Measurements from ENCODE around the gene FLT3.
"Not testable (repeated sequence)": the region's sequence is repeated elsewhere in the genome, so short reads cannot be mapped to it uniquely, and the experiment has no call there.

The FLT3 gene

DNA sequence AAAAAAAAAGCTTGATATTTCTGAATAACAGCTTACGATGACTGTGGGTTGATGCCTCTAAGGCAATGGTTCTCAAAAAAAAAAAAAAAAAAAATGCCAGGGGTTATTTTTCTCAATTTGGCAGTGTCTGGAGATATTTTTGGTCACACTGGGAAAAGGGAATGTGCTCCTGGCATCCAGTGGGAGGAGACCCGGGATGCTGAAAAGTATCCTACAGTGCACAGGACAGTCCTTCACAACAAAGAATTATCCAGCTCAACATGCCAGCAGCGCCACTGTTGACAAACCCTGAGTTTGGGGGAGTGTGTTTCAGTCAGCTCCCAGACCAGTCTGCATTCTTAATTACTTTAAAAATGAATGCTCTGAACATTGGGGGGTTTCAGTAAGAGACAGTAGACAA is 54.5 kb downstream of the FLT3 start:
- DNase-seq (ENCODE audit: low read depth, low spot score) = no peak
- no peaks in the 10 kb centered on the region for H3K27me3 ChIP-seq (ENCODE audit: control insufficient read depth, insufficient read depth, low read length)
- no peak overlapping the region for H3K27ac ChIP-seq (ENCODE audit: low read length)
- H3K36me3 ChIP-seq (ENCODE audit: control insufficient read depth, insufficient read depth, low read length) = no peaks in the 10 kb centered on the region
- peaks cover 2% of the 10 kb centered on the region; the same call in 1 of the 2 replicates for H3K4me1 ChIP-seq (ENCODE audit: control insufficient read depth, insufficient read depth, low read length)
- WGBS (ENCODE audit: insufficient coverage, insufficient read length) = no CpG with 5 or more reads among the region's 3 CpGs
- H3K9me3 ChIP-seq (ENCODE audit: control insufficient read depth, insufficient read depth, low read length) = no peaks in the 10 kb centered on the region
- H3K4me3 ChIP-seq (ENCODE audit: low read length) = no peak overlapping the region

- Histone ChIP-seq H3K4me3 (ENCODE audit: low read length) (no peak overlapping the region), H3K27ac (ENCODE audit: low read length) (no peak overlapping the region), H3K36me3 (ENCODE audit: control insufficient read depth, insufficient read depth, low read length) (no peaks in the 10 kb centered on the region), H3K9me3 (ENCODE audit: control insufficient read depth, insufficient read depth, low read length) (no peaks in the 10 kb centered on the region), H3K27me3 (ENCODE audit: control insufficient read depth, insufficient read depth, low read length) (no peaks in the 10 kb centered on the region), H3K4me1 (ENCODE audit: control insufficient read depth, insufficient read depth, low read length) (no peaks in the 10 kb centered on the region)
- no peak for DNase-seq (ENCODE audit: low read depth, low spot score)
- WGBS (ENCODE audit: insufficient coverage, insufficient read length) = no CpG with 5 or more reads among the region's 2 CpGs
These were observed 55.8 kb downstream of the FLT3 start for GRCh38 chr13:28044608-28045007.

DNA sequence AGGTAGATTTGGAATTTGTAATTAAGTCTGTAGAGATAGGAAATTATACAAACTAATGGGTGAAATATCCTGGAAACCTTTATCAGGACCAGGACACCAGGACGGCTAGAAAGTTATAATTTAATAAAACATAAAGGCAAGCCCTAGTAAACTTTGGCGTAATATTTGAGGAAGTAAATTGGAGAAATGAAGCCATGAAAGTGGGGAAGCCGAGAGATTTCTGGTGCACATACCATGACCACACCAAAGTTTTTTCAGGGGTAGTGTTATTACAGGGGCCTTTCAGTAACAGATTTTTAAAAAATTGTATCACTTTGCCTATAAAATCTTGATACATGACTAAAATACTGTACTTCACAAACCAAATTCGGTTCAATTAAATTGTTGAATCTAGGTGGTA is 57.2 kb downstream of the FLT3 start:
- H3K4me3 ChIP-seq (ENCODE audit: low read length) = no peak overlapping the region
- H3K27me3 ChIP-seq (ENCODE audit: control insufficient read depth, insufficient read depth, low read length) = no peaks in the 10 kb centered on the region
- no peaks in the 10 kb centered on the region for H3K9me3 ChIP-seq (ENCODE audit: control insufficient read depth, insufficient read depth, low read length)
- H3K27ac ChIP-seq (ENCODE audit: low read length) = no peak overlapping the region
- no peak for DNase-seq (ENCODE audit: low read depth, low spot score)
- H3K36me3 ChIP-seq (ENCODE audit: control insufficient read depth, insufficient read depth, low read length) = no peaks in the 10 kb centered on the region
- no CpG with 5 or more reads among the region's 4 CpGs for WGBS (ENCODE audit: insufficient coverage, insufficient read length)
- no peaks in the 10 kb centered on the region for H3K4me1 ChIP-seq (ENCODE audit: control insufficient read depth, insufficient read depth, low read length)

- Histone ChIP-seq H3K36me3 (ENCODE audit: control insufficient read depth, insufficient read depth, low read length) (no peaks in the 10 kb centered on the region), H3K27me3 (ENCODE audit: control insufficient read depth, insufficient read depth, low read length) (no peaks in the 10 kb centered on the region), H3K4me1 (ENCODE audit: control insufficient read depth, insufficient read depth, low read length) (no peaks in the 10 kb centered on the region), H3K9me3 (ENCODE audit: control insufficient read depth, insufficient read depth, low read length) (no peaks in the 10 kb centered on the region), H3K27ac (ENCODE audit: low read length) (no peak overlapping the region), H3K4me3 (ENCODE audit: low read length) (no peak overlapping the region)
- no CpG with 5 or more reads among the region's 8 CpGs for WGBS (ENCODE audit: insufficient coverage, insufficient read length)
- no peak for DNase-seq (ENCODE audit: low read depth, low spot score)
These were observed 58.9 kb downstream of the FLT3 start for GRCh38 chr13:28041501-28041900.

DNA sequence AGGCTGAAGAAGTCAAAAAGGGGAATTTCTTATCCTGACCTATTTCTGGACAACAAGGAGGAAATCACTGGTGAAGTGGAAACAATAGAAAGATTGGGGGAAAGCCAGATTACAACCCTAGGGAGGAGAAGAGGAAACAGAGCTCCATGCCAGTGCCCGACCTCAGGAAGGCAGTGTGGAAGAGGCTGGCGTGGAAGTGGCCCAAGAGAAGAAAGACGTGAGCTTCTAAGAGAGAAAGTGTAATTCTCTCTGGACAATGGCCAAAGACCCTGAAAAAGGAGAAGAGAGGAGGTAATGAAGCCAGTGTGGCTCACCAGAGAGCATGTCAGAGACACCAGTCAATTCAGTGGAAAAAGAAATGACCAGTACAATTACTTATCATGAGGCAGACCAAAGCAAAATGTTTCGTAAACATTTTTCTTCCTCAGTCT is 59.3 kb downstream of the FLT3 start:
- WGBS (ENCODE audit: insufficient coverage, insufficient read length) = no CpG with 5 or more reads among the region's 4 CpGs
- Histone ChIP-seq H3K36me3 (ENCODE audit: control insufficient read depth, insufficient read depth, low read length) (no peaks in the 10 kb centered on the region), H3K27ac (ENCODE audit: low read length) (no peak overlapping the region), H3K9me3 (ENCODE audit: control insufficient read depth, insufficient read depth, low read length) (no peaks in the 10 kb centered on the region), H3K4me1 (ENCODE audit: control insufficient read depth, insufficient read depth, low read length) (no peaks in the 10 kb centered on the region), H3K4me3 (ENCODE audit: low read length) (no peak overlapping the region), H3K27me3 (ENCODE audit: control insufficient read depth, insufficient read depth, low read length) (no peaks in the 10 kb centered on the region)
- no peak for DNase-seq (ENCODE audit: low read depth, low spot score)

DNA sequence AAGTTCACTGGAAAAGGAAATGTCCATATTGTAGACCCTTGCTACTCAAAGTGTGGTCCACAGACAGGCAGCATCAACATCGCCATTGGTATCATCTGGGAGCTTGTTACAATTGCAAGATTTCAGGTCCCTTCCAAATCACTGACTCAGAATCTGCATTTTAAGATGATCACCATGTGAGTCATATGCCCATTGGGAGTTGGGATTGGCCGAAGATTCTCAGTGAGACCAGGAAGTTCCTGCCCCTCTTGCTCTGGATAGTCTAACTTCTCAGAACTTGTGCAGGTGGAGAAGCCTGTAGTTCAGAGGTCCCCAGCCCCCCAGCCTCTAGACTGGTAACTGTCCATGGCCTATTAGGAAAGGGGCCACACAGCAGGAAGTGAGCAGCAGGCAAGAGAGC is 63.0 kb downstream of the FLT3 start:
- no peaks in the 10 kb centered on the region for H3K36me3 ChIP-seq (ENCODE audit: control insufficient read depth, insufficient read depth, low read length)
- H3K4me3 ChIP-seq (ENCODE audit: low read length) = no peak overlapping the region
- H3K27ac ChIP-seq (ENCODE audit: low read length) = no peak overlapping the region
- H3K4me1 ChIP-seq (ENCODE audit: control insufficient read depth, insufficient read depth, low read length) = no peaks in the 10 kb centered on the region
- H3K9me3 ChIP-seq (ENCODE audit: control insufficient read depth, insufficient read depth, low read length) = no peaks in the 10 kb centered on the region
- WGBS (ENCODE audit: insufficient coverage, insufficient read length) = no CpG with 5 or more reads among the region's 2 CpGs
- H3K27me3 ChIP-seq (ENCODE audit: control insufficient read depth, insufficient read depth, low read length) = no peaks in the 10 kb centered on the region
- no peak for DNase-seq (ENCODE audit: low read depth, low spot score)

- Histone ChIP-seq H3K4me1 (ENCODE audit: control insufficient read depth, insufficient read depth, low read length) (no peaks in the 10 kb centered on the region), H3K9me3 (ENCODE audit: control insufficient read depth, insufficient read depth, low read length) (no peaks in the 10 kb centered on the region), H3K27ac (ENCODE audit: low read length) (no peak overlapping the region), H3K27me3 (ENCODE audit: control insufficient read depth, insufficient read depth, low read length) (no peaks in the 10 kb centered on the region), H3K36me3 (ENCODE audit: control insufficient read depth, insufficient read depth, low read length) (no peaks in the 10 kb centered on the region), H3K4me3 (ENCODE audit: low read length) (no peak overlapping the region)
- no CpG with 5 or more reads among the region's 6 CpGs for WGBS (ENCODE audit: insufficient coverage, insufficient read length)
- no peak for DNase-seq (ENCODE audit: low read depth, low spot score)
These were observed 65.1 kb downstream of the FLT3 start for GRCh38 chr13:28035146-28035782.

GRCh38 chr13:28033894-28034655 is 66.3 kb downstream of the FLT3 start:
- WGBS (ENCODE audit: insufficient coverage, insufficient read length) = no CpG with 5 or more reads among the region's 8 CpGs
- Histone ChIP-seq H3K27me3 (ENCODE audit: control insufficient read depth, insufficient read depth, low read length) (no peaks in the 10 kb centered on the region), H3K4me1 (ENCODE audit: control insufficient read depth, insufficient read depth, low read length) (no peaks in the 10 kb centered on the region), H3K36me3 (ENCODE audit: control insufficient read depth, insufficient read depth, low read length) (no peaks in the 10 kb centered on the region), H3K4me3 (ENCODE audit: low read length) (no peak overlapping the region), H3K27ac (ENCODE audit: low read length) (no peak overlapping the region), H3K9me3 (ENCODE audit: control insufficient read depth, insufficient read depth, low read length) (no peaks in the 10 kb centered on the region)
- DNase-seq (ENCODE audit: low read depth, low spot score) = no peak

DNA sequence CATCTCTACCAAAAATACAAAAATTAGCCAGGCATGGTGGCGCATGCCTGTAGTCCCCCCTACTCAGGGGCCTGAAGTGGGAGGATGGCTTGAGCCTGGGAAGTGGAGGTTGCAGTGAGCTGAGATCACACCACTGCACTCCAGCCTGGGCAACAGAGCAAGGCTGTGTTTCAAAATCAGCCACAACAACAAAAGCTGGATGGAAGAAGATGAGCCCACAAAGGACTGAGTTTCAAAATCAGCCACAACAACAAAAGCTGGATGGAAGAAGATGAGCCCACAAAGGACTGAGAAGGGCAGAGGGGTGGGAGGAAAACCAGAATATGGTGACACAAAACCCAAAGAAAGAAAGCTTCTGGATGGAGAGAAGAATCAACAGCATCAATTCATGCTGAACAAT is 67.9 kb downstream of the FLT3 start:
- not testable (repeated sequence) for DNase-seq (ENCODE audit: low read depth, low spot score); H3K9me3 ChIP-seq (ENCODE audit: control insufficient read depth, insufficient read depth, low read length); H3K4me3 ChIP-seq (ENCODE audit: low read length); H3K27me3 ChIP-seq (ENCODE audit: control insufficient read depth, insufficient read depth, low read length); H3K27ac ChIP-seq (ENCODE audit: low read length); H3K4me1 ChIP-seq (ENCODE audit: control insufficient read depth, insufficient read depth, low read length); H3K36me3 ChIP-seq (ENCODE audit: control insufficient read depth, insufficient read depth, low read length)
- WGBS (ENCODE audit: insufficient coverage, insufficient read length) = no CpG with 5 or more reads among the region's 1 CpG

DNA sequence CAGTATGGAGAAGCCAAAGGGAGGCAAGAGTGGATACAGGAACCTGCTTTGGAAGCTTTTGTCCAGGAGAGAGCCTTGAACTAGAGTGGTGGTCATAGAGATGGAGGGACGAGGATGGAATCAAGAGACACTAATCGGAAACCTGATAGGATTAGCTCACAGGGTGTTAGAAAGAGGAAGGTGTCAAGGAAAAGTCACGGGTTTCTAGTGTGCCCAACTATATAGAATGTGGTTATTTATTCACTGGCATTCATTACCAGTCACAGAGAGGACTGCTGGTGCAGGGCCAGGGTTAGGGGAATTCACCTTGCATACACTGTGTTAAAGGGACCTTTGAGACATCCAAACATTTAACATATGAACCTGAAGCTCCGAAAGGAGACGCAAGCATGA is 68.5 kb downstream of the FLT3 start:
- H3K36me3 ChIP-seq (ENCODE audit: control insufficient read depth, insufficient read depth, low read length) = no peaks in the 10 kb centered on the region
- H3K4me1 ChIP-seq (ENCODE audit: control insufficient read depth, insufficient read depth, low read length) = no peaks in the 10 kb centered on the region
- H3K27me3 ChIP-seq (ENCODE audit: control insufficient read depth, insufficient read depth, low read length) = no peaks in the 10 kb centered on the region
- H3K27ac ChIP-seq (ENCODE audit: low read length) = no peak overlapping the region
- WGBS (ENCODE audit: insufficient coverage, insufficient read length) = no CpG with 5 or more reads among the region's 5 CpGs
- no peak overlapping the region for H3K4me3 ChIP-seq (ENCODE audit: low read length)
- DNase-seq (ENCODE audit: low read depth, low spot score) = no peak
- no peaks in the 10 kb centered on the region for H3K9me3 ChIP-seq (ENCODE audit: control insufficient read depth, insufficient read depth, low read length)
